ENCODE results near the gene ELF4.

Gene ELF4

GRCh38 chrX:130105244-130105643 lies 5.1 kb downstream of the ELF4 start:
- DNase-seq = no peak
- no peak for TF ChIP-seq GATA1 (IDR thresholded peaks at IDR 0.05; ENCODE audit: low read depth, low read length)
- TF ChIP-seq POLR2A (IDR thresholded peaks at IDR 0.05; ENCODE audit: low read length) = no peak

DNA sequence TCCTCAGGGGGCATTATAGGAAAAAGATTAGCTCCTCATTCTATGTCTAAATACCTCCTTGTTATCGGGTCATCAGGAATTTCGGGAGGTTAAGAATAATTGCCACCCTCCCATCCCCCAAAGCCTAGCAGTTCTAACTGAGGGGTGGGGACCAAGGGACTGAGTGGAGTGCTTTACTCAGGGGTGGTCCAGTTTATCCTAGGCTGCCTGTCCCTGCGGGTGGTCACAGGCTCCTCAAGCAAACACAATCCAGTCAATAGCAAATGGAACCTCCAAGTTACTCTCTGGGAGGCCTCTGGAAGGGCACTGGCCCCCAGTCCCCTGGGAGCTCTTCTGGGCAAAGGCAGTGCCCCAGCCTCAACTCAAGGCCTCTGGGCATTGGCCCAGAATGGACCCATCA lies 6.7 kb downstream of the ELF4 start:
- DNase-seq = no peak
- TF ChIP-seq POLR2A (IDR thresholded peaks at IDR 0.05; ENCODE audit: low read length) = no peak

- TF ChIP-seq POLR2A (IDR thresholded peaks at IDR 0.05; ENCODE audit: low read length) (no peak), GATA1 (IDR thresholded peaks at IDR 0.05; ENCODE audit: low read depth, low read length) (no peak)
- DNase-seq = no peak
Measured at GRCh38 chrX:130100180-130100579, 10.1 kb downstream of the ELF4 start.

DNA sequence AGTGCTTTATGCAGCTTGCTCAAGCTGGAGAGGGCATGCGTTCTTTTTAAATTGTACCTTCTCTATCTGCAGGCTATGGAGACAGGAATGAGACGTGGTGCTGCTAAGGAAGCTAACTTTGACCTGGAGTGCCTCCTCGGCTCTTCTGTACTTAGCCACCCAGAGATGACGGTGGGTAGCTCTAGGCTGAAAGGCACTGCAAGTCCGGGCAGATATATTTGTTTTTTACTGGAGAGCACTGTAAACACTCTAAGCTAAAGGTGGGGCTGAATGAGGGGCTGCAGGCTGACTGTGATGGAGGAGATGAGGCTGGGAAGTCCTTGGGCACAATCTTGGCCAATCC lies 12.1 kb downstream of the ELF4 start:
- TF ChIP-seq GATA1 (IDR thresholded peaks at IDR 0.05; ENCODE audit: low read depth, low read length) = no peak
- TF ChIP-seq POLR2A (IDR thresholded peaks at IDR 0.05; ENCODE audit: low read length) = no peak
- no peak for DNase-seq

GRCh38 chrX:130097507-130098209 lies 12.6 kb downstream of the ELF4 start:
- TF ChIP-seq GATA1 (IDR thresholded peaks at IDR 0.05; ENCODE audit: low read depth, low read length) (peak; percentile 68), POLR2A (IDR thresholded peaks at IDR 0.05; ENCODE audit: low read length) (no peak)
- DNase-seq = peak; percentile 74

DNA sequence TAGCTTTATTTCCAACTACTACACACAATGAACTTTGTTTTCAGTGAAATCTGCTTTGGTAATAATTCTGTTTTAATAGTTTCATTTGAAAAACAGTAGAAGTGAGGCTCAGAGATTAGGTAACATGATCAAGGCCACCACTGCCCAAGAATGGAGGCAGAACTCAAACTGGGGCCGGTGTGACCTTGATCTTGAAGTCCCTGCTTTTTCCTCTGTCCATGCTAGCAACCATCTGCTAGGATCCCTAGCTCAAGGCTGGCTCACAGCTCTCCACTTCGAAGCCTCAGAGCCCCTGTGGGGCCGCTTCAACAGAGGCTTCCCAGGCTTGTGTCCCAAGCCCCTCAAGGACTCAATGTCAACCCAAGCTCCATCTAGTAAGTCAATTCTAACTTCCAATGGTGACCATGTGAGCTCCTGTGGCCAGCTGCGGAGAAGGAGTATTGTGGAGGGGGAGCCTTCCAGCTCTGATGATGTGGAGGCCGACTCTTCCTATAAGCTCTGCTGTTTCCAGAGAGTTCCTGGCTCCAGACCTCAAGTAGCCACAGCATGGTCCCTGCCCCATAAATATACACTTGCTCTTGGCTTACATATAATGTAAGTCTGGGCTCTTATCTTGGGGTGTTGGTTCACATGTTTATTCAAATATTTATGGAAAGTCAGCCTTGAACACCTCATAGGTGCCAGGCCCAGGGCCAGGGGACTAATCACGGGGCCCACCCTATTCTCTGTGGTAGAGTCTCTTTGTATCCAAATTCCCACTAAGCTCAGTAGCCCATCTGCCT lies 14.9 kb downstream of the ELF4 start:
- TF ChIP-seq GATA1 (IDR thresholded peaks at IDR 0.05; ENCODE audit: low read depth, low read length) = no peak
- TF ChIP-seq POLR2A (IDR thresholded peaks at IDR 0.05; ENCODE audit: low read length) = no peak
- DNase-seq = no peak

- DNase-seq = no peak
- TF ChIP-seq POLR2A (IDR thresholded peaks at IDR 0.05; ENCODE audit: low read length) = no peak
Measured at GRCh38 chrX:130094696-130095095, 15.6 kb downstream of the ELF4 start.

DNA sequence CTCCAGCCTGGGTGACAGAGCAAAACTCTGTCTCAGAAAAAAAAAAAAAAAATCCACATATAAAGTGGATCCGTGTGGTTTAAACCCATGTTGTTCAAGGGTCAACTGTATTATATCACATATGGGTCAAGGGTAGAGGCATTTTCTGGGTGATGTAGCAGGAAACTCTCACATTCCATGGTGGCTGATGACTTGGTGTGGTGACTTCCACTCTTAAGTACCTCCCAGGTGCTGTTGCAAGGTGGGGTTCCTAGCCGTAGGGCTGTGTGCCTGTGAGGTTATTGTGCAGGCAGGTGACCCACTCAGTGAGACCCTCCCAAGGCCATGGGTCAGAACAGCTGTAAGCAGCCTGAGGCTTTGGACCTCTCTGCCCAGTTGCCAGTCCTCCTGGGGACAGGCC lies 17.0 kb downstream of the ELF4 start:
- DNase-seq = no peak
- TF ChIP-seq GATA1 (IDR thresholded peaks at IDR 0.05; ENCODE audit: low read depth, low read length) (no peak), POLR2A (IDR thresholded peaks at IDR 0.05; ENCODE audit: low read length) (no peak)

DNA sequence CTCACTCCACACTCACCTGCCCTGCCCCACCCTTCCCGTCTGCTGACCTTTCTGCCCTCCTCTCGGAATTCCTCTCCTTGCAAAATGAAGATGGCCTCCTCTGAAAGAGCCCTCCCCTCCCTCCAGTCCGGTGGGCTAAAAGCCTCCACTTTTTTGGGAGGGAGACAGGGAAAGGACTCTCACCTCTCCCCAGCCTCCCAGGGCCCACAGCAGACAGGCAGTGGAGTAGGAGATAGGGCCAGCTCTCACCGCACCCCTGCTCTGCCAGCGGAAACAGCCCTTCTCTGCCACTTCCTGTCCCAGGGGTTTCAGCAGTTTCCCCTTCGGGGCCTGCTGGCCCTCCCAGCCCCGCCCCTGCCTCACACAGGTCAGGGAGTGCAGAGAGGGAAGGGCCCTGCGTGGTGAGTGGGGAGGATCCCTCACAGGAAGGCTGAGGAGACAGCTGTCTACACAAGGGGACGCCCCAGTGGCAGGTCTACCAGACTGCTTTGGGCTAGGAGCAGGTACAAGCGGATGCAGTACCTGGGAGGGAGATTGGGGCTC lies 18.2 kb downstream of the ELF4 start:
- TF ChIP-seq GATA1 (IDR thresholded peaks at IDR 0.05; ENCODE audit: low read depth, low read length) = no peak
- TF ChIP-seq POLR2A (IDR thresholded peaks at IDR 0.05; ENCODE audit: low read length) = no peak
- DNase-seq = peak; percentile 26 to 41

DNA sequence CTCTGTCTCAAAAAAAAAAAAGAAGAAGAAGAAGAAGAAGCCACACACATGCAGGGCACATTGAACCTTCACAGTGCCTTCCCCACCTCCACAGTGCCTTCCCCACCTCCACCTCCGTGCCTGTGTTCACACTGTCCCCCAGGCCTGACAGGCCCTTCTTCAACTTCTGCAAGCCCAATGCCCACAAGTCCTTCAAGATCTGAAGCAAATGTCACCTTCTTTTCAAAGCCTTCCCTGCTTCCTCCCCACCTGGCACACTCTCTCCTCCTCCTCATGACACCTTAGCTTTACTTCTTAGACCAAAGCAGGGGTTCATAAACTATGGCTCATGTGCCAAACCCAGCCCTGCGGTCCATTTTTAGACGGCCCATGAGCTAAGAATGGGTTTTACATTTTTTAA lies 19.9 kb downstream of the ELF4 start:
- no peak for DNase-seq
- TF ChIP-seq GATA1 (IDR thresholded peaks at IDR 0.05; ENCODE audit: low read depth, low read length) = no peak
- no peak for TF ChIP-seq POLR2A (IDR thresholded peaks at IDR 0.05; ENCODE audit: low read length)

DNA sequence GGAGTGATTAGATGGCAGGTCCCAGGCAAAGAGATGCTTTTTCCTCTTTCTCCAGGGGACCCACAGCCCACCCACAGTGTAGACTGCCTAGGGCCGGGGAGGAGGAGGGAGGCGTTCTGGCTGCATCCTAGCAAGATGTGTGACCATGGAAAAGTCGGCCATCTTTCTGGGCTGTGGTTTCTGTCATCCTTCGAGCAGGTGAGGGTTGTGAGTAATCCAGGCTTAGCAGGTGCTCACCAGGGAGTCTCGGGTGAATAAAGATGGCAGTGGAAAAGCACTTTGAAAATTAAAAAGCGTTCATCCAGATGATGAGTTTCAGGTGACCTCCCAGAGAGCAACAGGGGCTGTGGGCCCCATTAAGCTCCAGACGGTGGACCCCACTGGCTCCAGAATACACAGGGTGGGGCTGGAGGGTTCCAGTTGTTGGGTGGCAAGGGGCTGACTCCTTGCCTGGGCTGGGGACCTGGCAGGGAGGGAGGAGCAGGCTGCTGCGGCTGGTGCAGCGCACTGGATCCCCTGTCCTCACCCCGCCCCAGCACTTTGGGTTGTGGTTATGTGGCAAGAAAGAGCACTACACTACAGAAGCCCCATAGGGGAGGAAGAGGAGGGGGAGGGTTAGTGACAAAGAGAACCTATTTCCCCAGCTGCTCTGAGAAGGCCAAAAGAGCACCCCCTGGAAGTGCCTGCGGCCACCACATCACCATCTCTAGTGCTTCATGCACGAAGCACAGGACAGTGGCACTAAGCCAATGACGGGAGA lies 23.7 kb downstream of the ELF4 start:
- DNase-seq = no peak
- no peak for TF ChIP-seq POLR2A (IDR thresholded peaks at IDR 0.05; ENCODE audit: low read length)

GRCh38 chrX:130085551-130086446 lies 24.5 kb downstream of the ELF4 start:
- TF ChIP-seq GATA1 (IDR thresholded peaks at IDR 0.05; ENCODE audit: low read depth, low read length) (no peak), POLR2A (IDR thresholded peaks at IDR 0.05; ENCODE audit: low read length) (no peak)
- DNase-seq = no peak

DNA sequence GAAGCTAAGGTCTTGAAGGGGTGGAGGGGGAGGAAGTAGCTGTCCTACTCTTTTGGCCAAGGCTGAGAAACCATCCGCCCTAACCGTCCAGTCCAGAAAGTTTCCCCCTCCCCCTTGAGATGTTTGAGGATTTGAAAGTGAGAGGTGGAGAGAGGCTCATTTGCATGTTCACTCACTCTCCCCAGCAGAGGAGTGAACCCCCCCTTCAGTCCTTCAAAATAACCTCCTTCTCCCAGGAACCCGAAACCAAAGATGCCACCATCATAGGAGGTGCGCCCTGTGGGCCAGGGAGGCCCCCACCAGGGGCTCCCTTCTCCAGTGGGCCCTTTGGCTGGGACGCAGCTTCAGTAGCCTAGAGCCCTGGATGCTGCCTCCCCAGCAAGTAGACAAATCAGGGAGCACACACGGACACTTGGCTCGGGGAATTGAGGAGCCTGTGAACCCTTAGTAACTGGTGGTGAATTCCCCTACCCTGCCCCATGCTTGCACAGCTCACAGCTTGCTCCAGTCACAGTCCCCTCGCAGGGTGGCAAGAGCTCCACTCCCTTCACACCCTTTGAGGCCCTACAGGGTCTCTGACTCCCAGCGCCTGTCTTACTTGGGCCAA lies 25.6 kb downstream of the ELF4 start:
- DNase-seq = no peak

More for the DNA sequence above, 25.6 kb downstream of the ELF4 start:
- TF ChIP-seq POLR2A (IDR thresholded peaks at IDR 0.05; ENCODE audit: low read length) (no peak), GATA1 (IDR thresholded peaks at IDR 0.05; ENCODE audit: low read depth, low read length) (no peak)
